CD4-positive, CD25-positive, alpha-beta regulatory T cell (primary cell): ENCODE measurements around the gene ATOH7. TPM values are rescaled to one million over a fixed set of nuclear protein-coding genes. Genes with fewer than 3 reads are reported as not detected.

Experiments
- ATAC-seq, 2 donors: fragments of 150-1000 bp; cut with Tn5 transposase; one replicate each; pipeline ENCODE4 v1.10.0; 2021; ENCODE audit warnings: low read depth in 2 of 2, moderate number of reproducible peaks in 2 of 2, moderate library complexity in 1 of 2
- DNase-seq, 3 donors: peaks; one replicate each; pipeline versions ENCODE4 v3.0.0 to v3.0.0-alpha.2; 2012 to 2022; ENCODE audit warnings: mixed read lengths in 1 of 3
- H3K27ac ChIP-seq: one replicate; pipeline ENCODE4 v1.7.0; 2013; ENCODE audit warnings: mild to moderate bottlenecking, low read length; ENCODE audit not compliant: insufficient read depth, poor library complexity, severe bottlenecking
- H3K27me3 ChIP-seq: one replicate; pipeline ENCODE4 v1.7.0; 2013; ENCODE audit warnings: low read length; ENCODE audit not compliant: control insufficient read depth, insufficient read depth
- H3K36me3 ChIP-seq: one replicate; pipeline ENCODE4 v1.7.0; 2013; ENCODE audit warnings: mild to moderate bottlenecking, low read length, moderate library complexity; ENCODE audit not compliant: control insufficient read depth, insufficient read depth
- H3K4me1 ChIP-seq: 2 replicates; pipeline ENCODE4 v1.7.0; 2013; ENCODE audit warnings: mild to moderate bottlenecking, low read length; ENCODE audit not compliant: insufficient read depth, control insufficient read depth, poor library complexity, severe bottlenecking
- H3K4me3 ChIP-seq: one replicate; pipeline ENCODE4 v1.7.0; 2013; ENCODE audit warnings: low read depth, mild to moderate bottlenecking, low read length, moderate library complexity
- H3K9me3 ChIP-seq, 2 experiments: 1 replicate in 1 of 2; 2 replicates in 1 of 2; pipeline ENCODE4 v1.7.0; 2013; ENCODE audit warnings: low read length in 2 of 2, mild to moderate bottlenecking in 1 of 2, moderate library complexity in 1 of 2; ENCODE audit not compliant: control insufficient read depth in 2 of 2
- H3K27ac Mint-ChIP-seq, 3 donors: one replicate each; pipeline ENCODE4 v1.8.0; 2020 to 2022; ENCODE audit warnings: mild to moderate bottlenecking in 3 of 3, mixed read lengths in 3 of 3, moderate library complexity in 2 of 3
- H3K27me3 Mint-ChIP-seq: one replicate; pipeline ENCODE4 v1.8.0; 2022; ENCODE audit warnings: mild to moderate bottlenecking, mixed read lengths
- H3K36me3 Mint-ChIP-seq: one replicate; pipeline ENCODE4 v1.8.0; 2020; ENCODE audit warnings: mixed read lengths
- H3K4me1 Mint-ChIP-seq, 4 donors: one replicate each; pipeline ENCODE4 v1.8.0; 2020 to 2022; ENCODE audit warnings: mixed read lengths in 4 of 4, mild to moderate bottlenecking in 1 of 4
- H3K4me3 Mint-ChIP-seq, 4 donors: one replicate each; pipeline ENCODE4 v1.8.0; 2020 to 2022; ENCODE audit warnings: mild to moderate bottlenecking in 4 of 4, mixed read lengths in 4 of 4, moderate library complexity in 3 of 4
- H3K9me3 Mint-ChIP-seq, 7 donors: one replicate each; pipeline ENCODE4 v1.8.0; 2020 to 2022; ENCODE audit warnings: mixed read lengths in 7 of 7, mild to moderate bottlenecking in 3 of 7, moderate library complexity in 2 of 7
- polyA plus RNA-seq, 4 donors: library from polyadenylated mRNA; unstranded; fragments of 300-500 nt; fragmentation: Illumina TruSeq; gene quantifications; one replicate each; pipeline ENCODE4 v1.2.3, GENCODE V29; 2021
- total RNA-seq: library from RNA; stranded (reverse); gene quantifications from one replicate; pipeline ENCODE4 v1.2.3, GENCODE V29; 2022

The ATOH7 gene
- total and polyA plus RNA-seq, 5 donors from 2014 or later: not detected

GRCh38 chr10:68192113-68192512 is 39.8 kb downstream of the ATOH7 start:
- Histone ChIP-seq H3K4me1 (no peaks in the 10 kb centered on the region), H3K36me3 (no peaks in the 10 kb centered on the region), H3K9me3 (no peaks in the 10 kb centered on the region), H3K27ac (no peak overlapping the region), H3K27me3 (peaks cover 11% of the 10 kb centered on the region), H3K4me3 (no peak overlapping the region)
- no peak for ATAC-seq
- H3K4me1 Mint-ChIP-seq: no peaks in the 10 kb centered on the region
- peaks cover 0 to 2% (median 0%) of the 10 kb centered on the region in 7 donors for H3K9me3 Mint-ChIP-seq
- H3K4me3 Mint-ChIP-seq: no peak overlapping the region
- peaks cover 29% of the 10 kb centered on the region for H3K27me3 Mint-ChIP-seq
- no peak for DNase-seq
- H3K27ac Mint-ChIP-seq: no peak overlapping the region
- H3K36me3 Mint-ChIP-seq: no peaks in the 10 kb centered on the region

GRCh38 chr10:68188835-68189234 is 43.1 kb downstream of the ATOH7 start:
- H3K36me3 Mint-ChIP-seq: no peaks in the 10 kb centered on the region
- ATAC-seq: no peak
- DNase-seq: no peak
- Histone ChIP-seq H3K27ac (no peak overlapping the region), H3K9me3 (no peaks in the 10 kb centered on the region), H3K36me3 (no peaks in the 10 kb centered on the region), H3K4me1 (no peaks in the 10 kb centered on the region), H3K4me3 (no peak overlapping the region), H3K27me3 (peaks cover 7% of the 10 kb centered on the region)
- H3K4me1 Mint-ChIP-seq: no peaks in the 10 kb centered on the region
- peaks cover 0 to 2% (median 0%) of the 10 kb centered on the region in 7 donors for H3K9me3 Mint-ChIP-seq
- no peak overlapping the region for H3K4me3 Mint-ChIP-seq
- peaks cover 27% of the 10 kb centered on the region for H3K27me3 Mint-ChIP-seq
- no peak overlapping the region for H3K27ac Mint-ChIP-seq

GRCh38 chr10:68185085-68185484 is 46.8 kb downstream of the ATOH7 start:
- no peak for ATAC-seq
- Mint-ChIP-seq H3K27me3 (peaks cover 33% of the 10 kb centered on the region), H3K36me3 (no peaks in the 10 kb centered on the region), H3K27ac (no peak overlapping the region), H3K9me3 (no peaks in the 10 kb centered on the region), H3K4me3 (no peak overlapping the region), H3K4me1 (no peaks in the 10 kb centered on the region)
- Histone ChIP-seq H3K36me3 (no peaks in the 10 kb centered on the region), H3K4me3 (no peak overlapping the region), H3K27me3 (peaks cover 3% of the 10 kb centered on the region), H3K9me3 (no peaks in the 10 kb centered on the region), H3K4me1 (no peaks in the 10 kb centered on the region), H3K27ac (no peak overlapping the region)
- no peak for DNase-seq

GRCh38 chr10:68184546-68184945 is 47.4 kb downstream of the ATOH7 start:
- Mint-ChIP-seq H3K4me3 (no peak overlapping the region), H3K4me1 (no peaks in the 10 kb centered on the region), H3K27ac (no peak overlapping the region), H3K36me3 (no peaks in the 10 kb centered on the region), H3K9me3 (no peaks in the 10 kb centered on the region), H3K27me3 (peaks cover 33% of the 10 kb centered on the region)
- H3K36me3 ChIP-seq: no peaks in the 10 kb centered on the region
- H3K27me3 ChIP-seq: peaks cover 3% of the 10 kb centered on the region
- no peak overlapping the region for H3K27ac ChIP-seq
- no peaks in the 10 kb centered on the region for H3K9me3 ChIP-seq
- no peak for DNase-seq
- H3K4me3 ChIP-seq: no peak overlapping the region
- no peaks in the 10 kb centered on the region for H3K4me1 ChIP-seq
- ATAC-seq: no peak

Other genes starting within 250 kb of the ATOH7 start
- gene HERC4, start 156.8 kb downstream of the ATOH7 start, total RNA-seq: 69.2 TPM
- 10 to 100 TPM; 21.6 to 33.4 (median 24.3) TPM for gene HERC4, start 156.8 kb downstream of the ATOH7 start, polyA plus RNA-seq
- not detected for gene MYPN, start 122.6 kb downstream of the ATOH7 start, total RNA-seq
- gene MYPN, start 122.6 kb downstream of the ATOH7 start, polyA plus RNA-seq: not detected
- gene HNRNPH3, start 100.0 kb upstream of the ATOH7 start, total RNA-seq: 200 TPM
- gene HNRNPH3, start 100.0 kb upstream of the ATOH7 start, polyA plus RNA-seq: 100 to 1,000 TPM; 120 to 142 (median 137) TPM
- gene PBLD, start 100.8 kb upstream of the ATOH7 start, total RNA-seq: 1.2 TPM
- 1 to 10 TPM in 3 of 4 donors, under 1 TPM in 1; 0.85 to 1.5 (median 1.2) TPM for gene PBLD, start 100.8 kb upstream of the ATOH7 start, polyA plus RNA-seq
- gene RUFY2, start 175.2 kb upstream of the ATOH7 start, total RNA-seq: 18.9 TPM
- 1 to 10 TPM; 4.5 to 8.1 (median 6.8) TPM for gene RUFY2, start 175.2 kb upstream of the ATOH7 start, polyA plus RNA-seq
- gene DNA2, start 239.9 kb upstream of the ATOH7 start, total RNA-seq: 6.9 TPM
- gene DNA2, start 239.9 kb upstream of the ATOH7 start, polyA plus RNA-seq: 1 to 10 TPM in 1 of 4 donors, under 1 TPM in 3; 0.27 to 1.7 (median 0.72) TPM